ENCODE results near the gene PIGU.

The PIGU gene

DNA sequence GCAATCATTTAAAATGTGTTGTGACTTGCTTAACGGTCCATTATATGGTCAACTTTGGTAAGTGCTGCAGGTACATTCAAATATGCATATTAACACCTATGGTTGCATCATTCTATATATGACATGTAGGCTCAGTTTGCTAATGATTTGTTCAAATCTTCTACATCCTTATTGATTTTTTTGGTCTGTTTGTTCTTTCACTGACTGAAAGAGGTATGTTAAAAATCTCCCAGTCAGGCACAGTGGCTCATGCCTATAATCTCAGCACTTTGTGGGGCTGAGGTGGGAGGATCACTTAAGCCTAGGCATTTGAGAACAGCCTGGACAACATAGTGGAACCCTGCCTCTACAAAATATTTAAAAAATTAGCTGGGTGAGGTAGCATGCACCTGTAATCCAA is 29.2 kb downstream of the PIGU start:
- TF ChIP-seq, protein P1, sequence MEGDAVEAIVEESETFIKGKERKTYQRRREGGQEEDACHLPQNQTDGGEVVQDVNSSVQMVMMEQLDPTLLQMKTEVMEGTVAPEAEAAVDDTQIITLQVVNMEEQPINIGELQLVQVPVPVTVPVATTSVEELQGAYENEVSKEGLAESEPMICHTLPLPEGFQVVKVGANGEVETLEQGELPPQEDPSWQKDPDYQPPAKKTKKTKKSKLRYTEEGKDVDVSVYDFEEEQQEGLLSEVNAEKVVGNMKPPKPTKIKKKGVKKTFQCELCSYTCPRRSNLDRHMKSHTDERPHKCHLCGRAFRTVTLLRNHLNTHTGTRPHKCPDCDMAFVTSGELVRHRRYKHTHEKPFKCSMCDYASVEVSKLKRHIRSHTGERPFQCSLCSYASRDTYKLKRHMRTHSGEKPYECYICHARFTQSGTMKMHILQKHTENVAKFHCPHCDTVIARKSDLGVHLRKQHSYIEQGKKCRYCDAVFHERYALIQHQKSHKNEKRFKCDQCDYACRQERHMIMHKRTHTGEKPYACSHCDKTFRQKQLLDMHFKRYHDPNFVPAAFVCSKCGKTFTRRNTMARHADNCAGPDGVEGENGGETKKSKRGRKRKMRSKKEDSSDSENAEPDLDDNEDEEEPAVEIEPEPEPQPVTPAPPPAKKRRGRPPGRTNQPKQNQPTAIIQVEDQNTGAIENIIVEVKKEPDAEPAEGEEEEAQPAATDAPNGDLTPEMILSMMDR (IDR thresholded peaks at IDR 0.05), result no peak
- no peaks in the 10 kb centered on the region for H3K27me3 Mint-ChIP-seq (ENCODE audit: low read depth, poor library complexity)
- H3K4me1 Mint-ChIP-seq, result no peaks in the 10 kb centered on the region
- no peak overlapping the region for H3K4me3 Mint-ChIP-seq
- no peak overlapping the region for H3K27ac Mint-ChIP-seq
- no peaks in the 10 kb centered on the region for H3K9me3 Mint-ChIP-seq
- DNase-seq, result no peak
- peaks cover 52% of the 10 kb centered on the region for H3K36me3 Mint-ChIP-seq (ENCODE audit: low read depth)

DNA sequence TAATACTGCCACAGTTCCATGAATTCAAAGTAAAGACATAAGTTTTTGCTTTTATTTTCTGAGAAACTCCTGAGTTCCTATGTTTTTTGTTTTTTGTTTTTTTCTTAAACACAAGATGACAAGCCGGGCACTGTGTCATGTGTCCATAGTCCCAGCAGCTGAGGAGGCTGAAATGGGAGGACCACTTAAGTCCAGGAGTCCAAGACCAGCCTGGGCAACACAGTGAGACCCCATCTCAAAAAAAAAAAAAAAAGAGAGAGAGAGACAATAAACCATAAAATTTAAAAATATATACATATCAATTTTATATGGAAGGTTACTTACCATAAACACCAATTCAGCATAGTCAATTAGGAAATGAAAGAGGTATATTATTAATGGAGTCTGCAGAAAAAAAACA is 31.9 kb downstream of the PIGU start:
- H3K4me3 Mint-ChIP-seq, result no peak overlapping the region
- H3K27me3 Mint-ChIP-seq (ENCODE audit: low read depth, poor library complexity), result no peaks in the 10 kb centered on the region
- no peak overlapping the region for H3K27ac Mint-ChIP-seq
- TF ChIP-seq, protein P1 (IDR thresholded peaks at IDR 0.05), result no peak
- H3K4me1 Mint-ChIP-seq, result peaks cover 6% of the 10 kb centered on the region
- H3K36me3 Mint-ChIP-seq (ENCODE audit: low read depth), result peaks cover 28% of the 10 kb centered on the region
- no peak for DNase-seq
- no peaks in the 10 kb centered on the region for H3K9me3 Mint-ChIP-seq

- Mint-ChIP-seq H3K9me3 (no peaks in the 10 kb centered on the region), H3K27ac (no peak overlapping the region), H3K4me3 (no peak overlapping the region), H3K4me1 (peaks cover 11% of the 10 kb centered on the region), H3K27me3 (ENCODE audit: low read depth, poor library complexity) (no peaks in the 10 kb centered on the region), H3K36me3 (ENCODE audit: low read depth) (peaks cover 28% of the 10 kb centered on the region)
- DNase-seq, result no peak
- TF ChIP-seq, protein P1 (IDR thresholded peaks at IDR 0.05), result no peak
Measured at GRCh38 chr20:34644345-34644744, 32.5 kb downstream of the PIGU start.

DNA sequence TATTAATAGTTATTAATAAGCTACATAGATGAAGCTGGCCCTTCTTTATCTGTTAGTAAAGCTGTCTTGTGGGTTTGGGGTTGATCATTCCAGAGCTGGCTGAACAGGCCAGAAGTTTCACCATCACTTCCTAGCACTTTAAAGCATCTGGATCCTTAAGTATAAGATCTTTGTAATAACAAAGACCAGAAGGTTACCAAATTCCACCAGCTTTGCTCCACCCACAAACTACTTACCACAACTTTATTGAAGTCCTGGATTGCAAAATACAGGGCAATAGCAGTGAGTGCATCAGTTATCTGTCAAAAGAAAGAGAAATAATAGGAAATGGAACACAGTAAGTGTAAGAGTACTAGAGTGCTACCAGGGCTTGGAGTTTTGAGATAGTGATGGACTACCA is 33.0 kb downstream of the PIGU start:
- H3K27me3 Mint-ChIP-seq (ENCODE audit: low read depth, poor library complexity), result no peaks in the 10 kb centered on the region
- H3K4me1 Mint-ChIP-seq, result peaks cover 11% of the 10 kb centered on the region
- DNase-seq, result no peak
- H3K9me3 Mint-ChIP-seq, result no peaks in the 10 kb centered on the region
- H3K4me3 Mint-ChIP-seq, result no peak overlapping the region
- TF ChIP-seq, protein P1 (IDR thresholded peaks at IDR 0.05), result no peak
- H3K27ac Mint-ChIP-seq, result no peak overlapping the region
- peaks cover 27% of the 10 kb centered on the region for H3K36me3 Mint-ChIP-seq (ENCODE audit: low read depth)

DNA sequence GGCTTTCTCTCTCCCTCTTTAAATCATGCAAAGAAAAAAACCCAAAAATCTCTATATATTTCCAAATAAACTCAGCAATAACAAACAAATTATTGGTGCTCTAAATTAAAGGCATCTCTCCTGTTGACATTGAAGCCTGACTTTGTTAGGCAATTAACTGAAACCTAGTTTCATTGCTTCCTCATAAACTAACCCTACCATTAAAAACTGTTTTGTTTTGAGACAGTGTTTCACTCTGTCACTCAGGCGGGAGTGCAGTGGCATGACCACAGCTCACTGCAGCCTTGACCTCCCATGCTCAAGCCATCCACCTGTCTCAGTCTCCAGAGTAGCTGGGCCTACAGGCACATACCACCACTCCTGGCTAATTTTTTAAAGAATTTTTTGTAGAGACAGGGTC is 34.9 kb downstream of the PIGU start:
- H3K9me3 Mint-ChIP-seq, result no peaks in the 10 kb centered on the region
- no peak overlapping the region for H3K27ac Mint-ChIP-seq
- no peak for DNase-seq
- no peaks in the 10 kb centered on the region for H3K27me3 Mint-ChIP-seq (ENCODE audit: low read depth, poor library complexity)
- peaks cover 11% of the 10 kb centered on the region for H3K4me1 Mint-ChIP-seq
- H3K36me3 Mint-ChIP-seq (ENCODE audit: low read depth), result peaks cover 31% of the 10 kb centered on the region
- no peak overlapping the region for H3K4me3 Mint-ChIP-seq
- TF ChIP-seq, protein P1 (IDR thresholded peaks at IDR 0.05), result no peak

- TF ChIP-seq, protein P1 (IDR thresholded peaks at IDR 0.05), result no peak
- peaks cover 3% of the 10 kb centered on the region for H3K27me3 Mint-ChIP-seq (ENCODE audit: low read depth, poor library complexity)
- peaks cover 43% of the 10 kb centered on the region for H3K36me3 Mint-ChIP-seq (ENCODE audit: low read depth)
- peak overlapping the region; percentile 65 for H3K27ac Mint-ChIP-seq
- H3K9me3 Mint-ChIP-seq, result no peaks in the 10 kb centered on the region
- no peak overlapping the region for H3K4me3 Mint-ChIP-seq
- DNase-seq, result no peak
- H3K4me1 Mint-ChIP-seq, result peaks cover 11% of the 10 kb centered on the region
Measured at GRCh38 chr20:34639755-34640222, 37.1 kb downstream of the PIGU start.
